HepG2 (cell line): Measurements from ENCODE around the gene WBP1. TPM values are rescaled to one million over a fixed set of nuclear protein-coding genes. Genes with fewer than 3 reads are reported as not detected.

Experiments
- AHDC1 ChIP-seq: sonication (generic); formaldehyde crosslinking; IDR thresholded peaks from 2 replicates; pipeline ENCODE4 v1.5.1; 2020; ENCODE audit warnings: mild to moderate bottlenecking, missing genetic modification reagents, borderline replicate concordance
- ESRRA ChIP-seq: sonication (generic); formaldehyde crosslinking; IDR thresholded peaks from 2 replicates; pipeline ENCODE4 v1.5.1; 2020; ENCODE audit warnings: mild to moderate bottlenecking, low read depth, missing genetic modification reagents
- GABPA ChIP-seq, 2 experiments: IDR thresholded peaks; 2 replicates each; pipeline ENCODE4 v1.6.1; 2011 to 2016; ENCODE audit warnings: low read depth in 2 of 2, low read length in 1 of 2, missing biosample characterization in 1 of 2, missing genetic modification characterization in 1 of 2
- IKZF1 ChIP-seq: fragments of 450-650 bp; IDR thresholded peaks from 2 replicates; pipeline ENCODE4 v1.7.1; 2016
- ISL2 ChIP-seq: sonication (generic); formaldehyde crosslinking; IDR thresholded peaks from 2 replicates; pipeline ENCODE4 v1.5.0; 2020; ENCODE audit warnings: missing genetic modification reagents
- KLF16 ChIP-seq, 2 experiments: sonication (generic) in 1 of 2; formaldehyde crosslinking in 1 of 2; IDR thresholded peaks; 2 replicates each; pipeline versions ENCODE4 v1.6.1 to v1.8.0; 2016 to 2023; ENCODE audit warnings: missing genetic modification reagents in 2 of 2, missing compliant biosample characterization in 1 of 2
- LCORL ChIP-seq, 2 experiments: fragments of 450-650 bp in 1 of 2; sonication (generic) in 1 of 2; formaldehyde crosslinking in 1 of 2; IDR thresholded peaks; 2 replicates each; pipeline versions ENCODE4 v1.5.0 to v1.6.1; 2017 to 2020; ENCODE audit warnings: antibody characterized with exemption in 1 of 2, missing genetic modification reagents in 1 of 2
- MXI1 ChIP-seq: IDR thresholded peaks from 3 replicates; pipeline ENCODE4 v1.6.1; 2012; ENCODE audit warnings: low read depth, low read length, inconsistent platforms, borderline replicate concordance
- NCOA5 ChIP-seq: sonication (generic); formaldehyde crosslinking; IDR thresholded peaks from 2 replicates; pipeline ENCODE4 v1.4.0; 2020; ENCODE audit warnings: missing genetic modification reagents
- NFRKB ChIP-seq: fragments of 450-650 bp; IDR thresholded peaks from 2 replicates; pipeline ENCODE4 v1.6.1; 2017
- NR2F2 ChIP-seq: IDR thresholded peaks from 2 replicates; pipeline ENCODE4 v1.6.1; 2012; ENCODE audit warnings: low read depth, inconsistent platforms, borderline replicate concordance
- SUZ12 ChIP-seq: fragments of 150-350 bp; IDR thresholded peaks from 2 replicates; pipeline ENCODE4 v1.6.1; 2014; ENCODE audit warnings: low read depth, low read length
- SYNCRIP ChIP-seq: fragments of 200-400 bp; formaldehyde crosslinking; IDR thresholded peaks from 2 replicates; pipeline ENCODE4 v1.6.1; 2018; ENCODE audit warnings: mild to moderate bottlenecking, low read depth, low read length; ENCODE audit not compliant: insufficient read depth
- TEAD2 ChIP-seq: sonication (generic); formaldehyde crosslinking; IDR thresholded peaks from 2 replicates; pipeline ENCODE4 v1.9.0; 2021; ENCODE audit warnings: missing genetic modification reagents
- ZBTB34 ChIP-seq: sonication (generic); formaldehyde crosslinking; IDR thresholded peaks from 2 replicates; pipeline ENCODE4 v1.8.0; 2022; ENCODE audit warnings: mild to moderate bottlenecking, missing genetic modification reagents
- ZBTB7B ChIP-seq: sonication (generic); formaldehyde crosslinking; IDR thresholded peaks from 2 replicates; pipeline ENCODE4 v1.4.0; 2020; ENCODE audit warnings: missing genetic modification reagents
- ZFP41 ChIP-seq: sonication (generic); formaldehyde crosslinking; IDR thresholded peaks from 2 replicates; pipeline ENCODE4 v1.4.0; 2020; ENCODE audit warnings: mild to moderate bottlenecking, missing genetic modification reagents, borderline replicate concordance
- ZNF276 ChIP-seq: sonication (generic); formaldehyde crosslinking; IDR thresholded peaks from 2 replicates; pipeline ENCODE4 v1.4.0; 2020; ENCODE audit warnings: mild to moderate bottlenecking, low read depth, missing genetic modification reagents
- ZNF350 ChIP-seq: sonication (generic); formaldehyde crosslinking; IDR thresholded peaks from 2 replicates; pipeline ENCODE4 v1.4.0; 2020; ENCODE audit warnings: mild to moderate bottlenecking, low read depth, missing genetic modification reagents, borderline replicate concordance
- ZNF672 ChIP-seq: sonication (generic); formaldehyde crosslinking; IDR thresholded peaks from 2 replicates; pipeline ENCODE4 v1.8.1; 2022; ENCODE audit warnings: missing genetic modification reagents
- polyA plus RNA-seq, 8 experiments: library from polyadenylated mRNA; depleted of rRNA in 3 of 8; stranded (reverse) in 7 of 8; unstranded in 1 of 8; fragments of >200 nt; fragmentation: Illumina TruSeq in 4 of 8; extraction: Trizol in 4 of 8; gene quantifications; 2 replicates each; pipeline versions ENCODE4 v1.2.1 to v1.2.3, GENCODE V29; 2011 to 2016; ENCODE audit warnings: low read depth in 4 of 8, missing spikeins in 1 of 8, mixed read lengths in 1 of 8; ENCODE audit not compliant: insufficient read depth in 1 of 8
- total RNA-seq, 5 experiments: library from RNA; depleted of rRNA; stranded (reverse); fragments of >200 nt; fragmentation: Illumina TruSeq; extraction: Trizol; gene quantifications; 2 replicates each; pipeline ENCODE4 v1.2.3, GENCODE V29; 2016; ENCODE audit warnings: low read depth in 1 of 5

Gene WBP1
- total and polyA plus RNA-seq, 2 of the 13 experiments (the other 11 are each of a cell fraction or from before 2014, with no cell fraction given): 38.8 to 85.7 TPM

- TF ChIP-seq ZNF276 (CRISPR knock-in tag): peak; percentile 77; the same call in 1 of the 2 replicates
- peak; percentile 38; the same call in 1 of the 2 replicates for TF ChIP-seq NR2F2
- no peak for TF ChIP-seq ZNF672
- no peak for TF ChIP-seq GABPA (IDR thresholded peaks at IDR 0.05; ENCODE audit: low read depth, low read length)
- no peak; the same call in 1 of the 2 replicates for TF ChIP-seq GABPA (CRISPR knock-in tag; IDR thresholded peaks at IDR 0.05; ENCODE audit: low read depth)
- no peak for TF ChIP-seq SYNCRIP
- no peak for TF ChIP-seq NCOA5 (CRISPR knock-in tag)
- TF ChIP-seq SUZ12: no peak
- no peak for TF ChIP-seq TEAD2 (CRISPR knock-in tag)
- TF ChIP-seq NFRKB: no peak
- TF ChIP-seq ZNF350: peak; percentile 84; the same call in 1 of the 2 replicates
- peak; percentile 54 for TF ChIP-seq ISL2
- TF ChIP-seq MXI1: 0 out of 3 replicates have a peak, but pooled peaks have one; percentile 45
- peak; percentile 44; the same call in 1 of the 2 replicates for TF ChIP-seq ZFP41 (CRISPR knock-in tag)
- TF ChIP-seq KLF16 (CRISPR knock-in tag; IDR thresholded peaks at IDR 0.05): peak in 1 of 2 experiments; percentile 82; a peak in 2 of 4 replicates
- TF ChIP-seq ZBTB7B (CRISPR knock-in tag): peak; percentile 90
- 0 out of 2 replicates have a peak, but pooled peaks have one; percentile 46 for TF ChIP-seq ESRRA (CRISPR knock-in tag)
- no peak for TF ChIP-seq IKZF1
- peak; percentile 50; the same call in 1 of the 2 replicates for TF ChIP-seq AHDC1
- TF ChIP-seq LCORL (IDR thresholded peaks at IDR 0.05): 0 out of 2 replicates have a peak, but pooled peaks have one; percentile 9
- peak; percentile 90 for TF ChIP-seq LCORL (CRISPR knock-in tag; IDR thresholded peaks at IDR 0.05)
- peak; percentile 84 for TF ChIP-seq ZBTB34 (CRISPR knock-in tag)
These were observed 598 bp upstream of the WBP1 start (continued) for GRCh38 chr2:74457549-74458131.
